Measurements from ENCODE around the gene TMEM176A. TPM values are rescaled to one million over a fixed set of nuclear protein-coding genes. Genes with fewer than 3 reads are reported as not detected.

TMEM176A gene
- polyA plus RNA-seq, 2 of the 4 experiments (the other 2 are of a cell fraction): 0.05 TPM; not detected in 1

GRCh38 chr7:150801242-150801945 is 825 bp downstream of the TMEM176A start (continued):
- TF ChIP-seq REST (IDR thresholded peaks at IDR 0.05) (no peak), MAX (IDR thresholded peaks at IDR 0.05) (no peak)

GRCh38 chr7:150801946-150802771 is 1.6 kb downstream of the TMEM176A start:
- CTCF ChIA-PET: no interaction called here
- no peak overlapping the region for H3K27ac ChIP-seq
- no peak overlapping the region for H3K4me2 ChIP-seq
- peaks cover 5% of the 10 kb centered on the region; the same call in 1 of the 3 replicates for H3K9me3 ChIP-seq
- DNase-seq (ENCODE audit: low read depth in 1 of 2, low spot score in 1 of 2) (no peak), ATAC-seq (no peak), FAIRE-seq (no peak)
- H3K4me3 ChIP-seq: no peak overlapping the region
- 40% methylated on average over 12 of the region's 12 CpGs for WGBS (ENCODE audit: missing lambda C conversion rate)
- no peaks in the 10 kb centered on the region for H3K4me1 ChIP-seq
- POLR2A ChIA-PET: no interaction called here
- TF ChIP-seq POLR2A (IDR thresholded peaks at IDR 0.05; ENCODE audit: low read length) (no peak), BCL3 (IDR thresholded peaks at IDR 0.05) (no peak), HDAC2 (IDR thresholded peaks at IDR 0.05) (no peak), HES2 (IDR thresholded peaks at IDR 0.05) (no peak), CBX2 (IDR thresholded peaks at IDR 0.05; ENCODE audit: borderline replicate concordance, low read depth) (no peak), CHD2 (IDR thresholded peaks at IDR 0.05; ENCODE audit: low read length, partially characterized antibody) (no peak), FOXS1 (CRISPR knock-in tag; IDR thresholded peaks at IDR 0.05) (no peak), HOXB13 (CRISPR knock-in tag; IDR thresholded peaks at IDR 0.05; ENCODE audit: low read depth) (no peak), RCOR1 (IDR thresholded peaks at IDR 0.05; ENCODE audit: low read depth, low read length) (no peak), USF2 (IDR thresholded peaks at IDR 0.05) (no peak), KDM1A (IDR thresholded peaks at IDR 0.05; ENCODE audit: low read depth) (no peak)

- TF ChIP-seq KDM1A (IDR thresholded peaks at IDR 0.05; ENCODE audit: low read depth): no peak
- no peak for TF ChIP-seq HOXB5 (CRISPR knock-in tag; IDR thresholded peaks at IDR 0.05)
- TF ChIP-seq CEBPB (IDR thresholded peaks at IDR 0.05): no peak
- ChIA-PET CTCF (interaction anchor here (1.4 kb wide), 1 partner anchor 10 kb away, joined by 3 read pairs; no protein-coding TSS in a partner anchor), POLR2A (no interaction called here)
- H3K4me3 ChIP-seq: no peak overlapping the region
- ATAC-seq (no peak), DNase-seq (ENCODE audit: low read depth in 1 of 2, low spot score in 1 of 2) (no peak), FAIRE-seq (no peak)
- peaks cover 5% of the 10 kb centered on the region; the same call in 1 of the 3 replicates for H3K9me3 ChIP-seq
- H3K27ac ChIP-seq: no peak overlapping the region
- H3K4me2 ChIP-seq: no peak overlapping the region
- no peaks in the 10 kb centered on the region for H3K4me1 ChIP-seq
- WGBS (ENCODE audit: missing lambda C conversion rate): 37% methylated on average over 10 of the region's 10 CpGs
These were observed 2.7 kb downstream of the TMEM176A start for GRCh38 chr7:150803161-150803860.

Measured in A549 (cell line).